Gastrocnemius medialis (tissue), 4 donors: ENCODE data around the gene POU6F1.

Source experiments
- POLR2A ChIP-seq, 2 donors: fragments of 450-650 bp; IDR thresholded peaks; one replicate each; pipeline ENCODE4 v1.6.1; 2017; ENCODE audit warnings: antibody characterized with exemption in 2 of 2, mild to moderate bottlenecking in 2 of 2, moderate library complexity in 2 of 2
- TF ChIP-seq, protein P1 (sequence below), 5 experiments: fragments of 450-650 bp in 3 of 5; fragments of 200-600 bp in 2 of 5; sonication (generic) in 2 of 5; IDR thresholded peaks in 4 of 5; conservative IDR thresholded peaks in 1 of 5; 1 replicate in 4 of 5; 2 replicates in 1 of 5; pipeline ENCODE4 v1.5.1; 2016 to 2019; ENCODE audit warnings: antibody characterized with exemption in 5 of 5, mild to moderate bottlenecking in 3 of 5, moderate library complexity in 3 of 5

DNA sequence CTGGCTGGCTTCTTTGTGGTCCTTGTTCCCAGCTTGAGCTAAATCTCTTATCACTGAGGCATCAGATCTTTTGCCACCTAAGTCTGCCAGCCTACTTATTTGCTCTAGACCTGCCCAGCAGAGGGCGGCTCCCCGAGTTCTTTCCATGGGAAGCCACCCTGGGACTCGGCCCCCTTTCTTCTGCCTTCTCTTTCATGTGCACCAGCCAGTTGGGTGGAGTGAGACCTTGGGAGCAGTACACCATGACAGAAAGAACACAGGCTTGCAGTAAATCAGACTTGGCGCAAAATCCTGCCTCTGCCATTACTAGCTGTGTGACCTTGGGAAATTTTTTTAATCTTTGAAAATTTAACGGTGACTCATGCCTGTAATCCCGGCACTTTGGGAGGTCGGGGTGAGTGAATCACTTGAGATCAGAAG is 44.9 kb upstream of the POU6F1 start:
- TF ChIP-seq, protein P1, sequence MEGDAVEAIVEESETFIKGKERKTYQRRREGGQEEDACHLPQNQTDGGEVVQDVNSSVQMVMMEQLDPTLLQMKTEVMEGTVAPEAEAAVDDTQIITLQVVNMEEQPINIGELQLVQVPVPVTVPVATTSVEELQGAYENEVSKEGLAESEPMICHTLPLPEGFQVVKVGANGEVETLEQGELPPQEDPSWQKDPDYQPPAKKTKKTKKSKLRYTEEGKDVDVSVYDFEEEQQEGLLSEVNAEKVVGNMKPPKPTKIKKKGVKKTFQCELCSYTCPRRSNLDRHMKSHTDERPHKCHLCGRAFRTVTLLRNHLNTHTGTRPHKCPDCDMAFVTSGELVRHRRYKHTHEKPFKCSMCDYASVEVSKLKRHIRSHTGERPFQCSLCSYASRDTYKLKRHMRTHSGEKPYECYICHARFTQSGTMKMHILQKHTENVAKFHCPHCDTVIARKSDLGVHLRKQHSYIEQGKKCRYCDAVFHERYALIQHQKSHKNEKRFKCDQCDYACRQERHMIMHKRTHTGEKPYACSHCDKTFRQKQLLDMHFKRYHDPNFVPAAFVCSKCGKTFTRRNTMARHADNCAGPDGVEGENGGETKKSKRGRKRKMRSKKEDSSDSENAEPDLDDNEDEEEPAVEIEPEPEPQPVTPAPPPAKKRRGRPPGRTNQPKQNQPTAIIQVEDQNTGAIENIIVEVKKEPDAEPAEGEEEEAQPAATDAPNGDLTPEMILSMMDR (IDR thresholded peaks at IDR 0.05 in 4 of 5, conservative IDR thresholded peaks at IDR 0.05 in 1 of 5): no peak
- no peak for TF ChIP-seq POLR2A (IDR thresholded peaks at IDR 0.05)
